ENCODE results near the gene ZC3H7A. TPM values are rescaled to one million over a fixed set of nuclear protein-coding genes. Genes with fewer than 3 reads are reported as not detected.
"Not testable (repeated sequence)": the region's sequence is repeated elsewhere in the genome, so short reads cannot be mapped to it uniquely, and the experiment has no call there.

ZC3H7A gene
- total RNA-seq, 2 experiments from 2014 or later = 32.1 to 68.6 TPM

DNA sequence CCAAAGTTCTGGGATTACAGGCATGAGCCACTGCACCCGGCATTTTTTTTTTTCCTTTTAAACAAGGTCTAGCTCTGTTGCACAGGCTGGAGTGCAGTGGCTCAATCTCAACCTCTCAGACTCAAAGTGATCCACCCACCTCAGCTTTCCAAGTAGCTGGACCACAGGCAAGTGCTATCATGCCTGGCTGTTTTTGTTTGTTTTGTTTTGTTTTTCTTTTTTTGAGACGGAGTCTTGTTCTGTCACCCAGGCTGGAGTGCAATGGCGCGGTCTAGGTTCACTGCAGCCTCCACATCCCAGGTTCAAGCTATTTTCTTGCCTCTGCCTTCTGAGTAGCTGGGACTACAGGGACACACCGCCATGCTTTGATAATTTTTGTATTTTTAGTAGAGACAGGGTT lies 19.1 kb upstream of the ZC3H7A start:
- POLR2A ChIA-PET = interaction anchor here (0.6 to 0.7 kb wide), 3 partner anchors 35 to 81 kb away, joined by 3 read pairs; no protein-coding TSS in a partner anchor
- no peak overlapping the region for H3K27ac ChIP-seq (ENCODE audit: low read depth, low read length, poor library complexity, severe bottlenecking)
- H4K20me1 ChIP-seq (ENCODE audit: insufficient read depth, low read length) = no peaks in the 10 kb centered on the region
- no peaks in the 10 kb centered on the region for H3K9me2 ChIP-seq (ENCODE audit: insufficient read depth, low read length)
- H3K4me2 ChIP-seq (ENCODE audit: low read length) = no peak overlapping the region
- no TSS peak for BruUV-seq (replicated peaks)
- TF ChIP-seq EZH2phosphoT487 (IDR thresholded peaks at IDR 0.05; ENCODE audit: borderline replicate concordance, low read depth, low read length) = no peak
- TF ChIP-seq, protein P1, sequence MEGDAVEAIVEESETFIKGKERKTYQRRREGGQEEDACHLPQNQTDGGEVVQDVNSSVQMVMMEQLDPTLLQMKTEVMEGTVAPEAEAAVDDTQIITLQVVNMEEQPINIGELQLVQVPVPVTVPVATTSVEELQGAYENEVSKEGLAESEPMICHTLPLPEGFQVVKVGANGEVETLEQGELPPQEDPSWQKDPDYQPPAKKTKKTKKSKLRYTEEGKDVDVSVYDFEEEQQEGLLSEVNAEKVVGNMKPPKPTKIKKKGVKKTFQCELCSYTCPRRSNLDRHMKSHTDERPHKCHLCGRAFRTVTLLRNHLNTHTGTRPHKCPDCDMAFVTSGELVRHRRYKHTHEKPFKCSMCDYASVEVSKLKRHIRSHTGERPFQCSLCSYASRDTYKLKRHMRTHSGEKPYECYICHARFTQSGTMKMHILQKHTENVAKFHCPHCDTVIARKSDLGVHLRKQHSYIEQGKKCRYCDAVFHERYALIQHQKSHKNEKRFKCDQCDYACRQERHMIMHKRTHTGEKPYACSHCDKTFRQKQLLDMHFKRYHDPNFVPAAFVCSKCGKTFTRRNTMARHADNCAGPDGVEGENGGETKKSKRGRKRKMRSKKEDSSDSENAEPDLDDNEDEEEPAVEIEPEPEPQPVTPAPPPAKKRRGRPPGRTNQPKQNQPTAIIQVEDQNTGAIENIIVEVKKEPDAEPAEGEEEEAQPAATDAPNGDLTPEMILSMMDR (conservative IDR thresholded peaks at IDR 0.05; ENCODE audit: low read length) = no peak
- H3K4me3 ChIP-seq (ENCODE audit: low read depth, low read length, poor library complexity, severe bottlenecking) = no peak overlapping the region
- no peaks in the 10 kb centered on the region for H3K79me2 ChIP-seq (ENCODE audit: insufficient read depth, low read depth, low read length)
- H3K9me3 ChIP-seq (ENCODE audit: low read length) = no peaks in the 10 kb centered on the region
- CTCF ChIA-PET (ENCODE audit: unreplicated experiment) = interaction anchor here (0.6 kb wide), 1 partner anchor 173 kb away, joined by 4 read pairs; no protein-coding TSS in a partner anchor
- intact Hi-C loops (cut with micrococcal nuclease; ENCODE audit: unreplicated experiment) = no loop called here
- no peak for DNase-seq (ENCODE audit: low spot score)
- no peak overlapping the region for H2AFZ ChIP-seq (ENCODE audit: low read length)
- H3K36me3 ChIP-seq (ENCODE audit: insufficient read depth, low read length) = no peaks in the 10 kb centered on the region
- peaks cover 11% of the 10 kb centered on the region for H3K4me1 ChIP-seq (ENCODE audit: insufficient read depth, low read length, poor library complexity, severe bottlenecking)

DNA sequence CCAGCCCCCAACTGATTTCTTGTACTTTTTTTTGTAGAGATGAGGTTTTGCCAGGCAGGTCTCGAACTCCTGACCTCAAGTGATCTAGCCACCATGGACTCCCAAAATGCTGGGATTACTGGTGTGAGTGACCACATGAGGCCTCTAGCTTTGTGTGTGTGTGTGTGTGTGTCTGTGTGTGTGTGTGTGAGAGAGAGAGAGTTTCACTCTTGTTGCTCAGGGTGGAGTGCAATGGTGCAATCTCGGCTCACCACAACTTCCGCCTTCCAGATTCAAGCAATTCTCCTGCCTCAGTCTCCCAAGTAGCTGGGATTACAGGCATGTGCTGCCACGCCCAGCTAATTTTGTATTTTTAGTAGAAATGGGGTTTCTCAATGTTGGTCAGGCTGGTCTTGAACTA lies 17.7 kb upstream of the ZC3H7A start:
- H3K9me2 ChIP-seq (ENCODE audit: insufficient read depth, low read length); POLR2A ChIA-PET; H3K36me3 ChIP-seq (ENCODE audit: insufficient read depth, low read length); BruUV-seq (replicated peaks); H3K4me2 ChIP-seq (ENCODE audit: low read length); H3K4me3 ChIP-seq (ENCODE audit: low read depth, low read length, poor library complexity, severe bottlenecking); H3K79me2 ChIP-seq (ENCODE audit: insufficient read depth, low read depth, low read length); DNase-seq (ENCODE audit: low spot score); H4K20me1 ChIP-seq (ENCODE audit: insufficient read depth, low read length); H3K27ac ChIP-seq (ENCODE audit: low read depth, low read length, poor library complexity, severe bottlenecking); H3K9me3 ChIP-seq (ENCODE audit: low read length); CTCF ChIA-PET (ENCODE audit: unreplicated experiment); H2AFZ ChIP-seq (ENCODE audit: low read length): not testable (repeated sequence)
- H3K4me1 ChIP-seq (ENCODE audit: insufficient read depth, low read length, poor library complexity, severe bottlenecking) = peaks cover 14% of the 10 kb centered on the region
- intact Hi-C loops (cut with micrococcal nuclease; ENCODE audit: unreplicated experiment) = loop anchor here (5.0 kb wide), 2 partner anchors 72 to 127 kb away; partner anchors contain the start of gene TXNDC11

DNA sequence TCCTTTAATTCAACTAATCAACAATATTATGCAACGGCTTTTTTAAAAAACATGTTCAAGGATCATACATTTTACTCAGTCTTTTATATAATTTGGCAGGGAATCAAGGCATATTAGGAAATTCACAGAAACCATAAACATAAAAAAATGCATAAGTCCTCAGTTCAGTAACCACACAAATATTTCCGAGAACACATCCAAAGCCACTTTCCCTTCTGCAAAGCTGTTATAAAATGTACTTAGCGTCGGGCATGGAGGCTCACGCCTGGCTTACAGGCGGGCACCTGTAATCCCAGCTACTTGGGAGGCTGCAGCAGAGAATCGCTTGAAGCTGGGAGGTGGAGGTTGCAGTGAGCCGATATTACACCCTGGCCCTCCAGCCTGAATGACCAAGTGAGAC lies 9.7 kb upstream of the ZC3H7A start:
- Histone ChIP-seq H3K36me3 (ENCODE audit: insufficient read depth, low read length) (no peaks in the 10 kb centered on the region), H3K79me2 (ENCODE audit: insufficient read depth, low read depth, low read length) (no peaks in the 10 kb centered on the region), H3K9me2 (ENCODE audit: insufficient read depth, low read length) (no peaks in the 10 kb centered on the region), H3K4me2 (ENCODE audit: low read length) (no peak overlapping the region), H3K27ac (ENCODE audit: low read depth, low read length, poor library complexity, severe bottlenecking) (no peak overlapping the region), H3K9me3 (ENCODE audit: low read length) (no peaks in the 10 kb centered on the region), H2AFZ (ENCODE audit: low read length) (no peak overlapping the region), H3K4me3 (ENCODE audit: low read depth, low read length, poor library complexity, severe bottlenecking) (no peak overlapping the region), H3K4me1 (ENCODE audit: insufficient read depth, low read length, poor library complexity, severe bottlenecking) (peaks cover 8% of the 10 kb centered on the region), H4K20me1 (ENCODE audit: insufficient read depth, low read length) (no peaks in the 10 kb centered on the region)
- ChIA-PET CTCF (ENCODE audit: unreplicated experiment) (no interaction called here), POLR2A (interaction anchor here (0.6 to 1.1 kb wide), 2 partner anchors 9 to 156 kb away, joined by 3 to 4 read pairs; partner anchors contain the start of gene ZC3H7A)
- intact Hi-C loops (cut with micrococcal nuclease; ENCODE audit: unreplicated experiment) = no loop called here
- no peak for TF ChIP-seq EZH2phosphoT487 (IDR thresholded peaks at IDR 0.05; ENCODE audit: borderline replicate concordance, low read depth, low read length)
- TF ChIP-seq, protein P1 (conservative IDR thresholded peaks at IDR 0.05; ENCODE audit: low read length) = no peak
- no TSS peak for BruUV-seq (replicated peaks)
- DNase-seq (ENCODE audit: low spot score) = no peak
